Caco-2 (cell line): Measurements from ENCODE around the gene STAT2. TPM values are rescaled to one million over a fixed set of nuclear protein-coding genes. Genes with fewer than 3 reads are reported as not detected.

Experiments
- BruUV-seq: library from RNA; stranded (reverse); fragments of 400-500 nt; replicated peaks from 2 replicates; lab custom pipeline; 2021; lab: Mats Ljungman, UMichigan
- CTCF ChIA-PET: fragments of 300-600 bp; sonication (Branson Sonifier 250); formaldehyde crosslinking; loops from one replicate; lab custom pipeline; 2022; ENCODE audit warnings: antibody characterized with exemption; lab: Charles Lee
- POLR2A ChIA-PET: fragments of 300-600 bp; sonication (Branson Sonifier 250); formaldehyde crosslinking; loops from one replicate; lab custom pipeline; 2022; ENCODE audit warnings: antibody characterized with exemption; lab: Charles Lee
- DNase-seq, 2 experiments: peaks; one replicate each; pipeline versions ENCODE4 v3.0.0 to v3.0.0-alpha.2; 2020 to 2022
- H3K27me3 ChIP-seq: replicated peaks from 2 replicates; pipeline ENCODE4 v1.6.0; 2011; ENCODE audit warnings: low read length; ENCODE audit not compliant: control insufficient read depth, insufficient read depth
- H3K36me3 ChIP-seq: 2 replicates; pipeline ENCODE4 v1.5.1; 2011; ENCODE audit warnings: low read length; ENCODE audit not compliant: control insufficient read depth, insufficient read depth
- H3K4me1 ChIP-seq: fragments of 250-450 bp; sonication (Bioruptor Pico); 2 replicates; pipeline ENCODE4 v1.5.1; 2020; ENCODE audit warnings: mild to moderate bottlenecking
- H3K4me3 ChIP-seq: 2 replicates; pipeline ENCODE4 v1.5.1; 2011; ENCODE audit warnings: low read depth, mild to moderate bottlenecking, control low read depth, low read length
- H3K9me3 ChIP-seq: fragments of 250-450 bp; sonication (Bioruptor Pico); 2 replicates; pipeline ENCODE4 v1.5.1; 2020; ENCODE audit warnings: mild to moderate bottlenecking, moderate library complexity
- H3K27ac Mint-ChIP-seq: one replicate; pipeline ENCODE4 v1.8.0; 2022; ENCODE audit warnings: mixed read lengths; ENCODE audit not compliant: unreplicated experiment
- H3K27me3 Mint-ChIP-seq: one replicate; pipeline ENCODE4 v1.8.0; 2022; ENCODE audit warnings: mixed read lengths; ENCODE audit not compliant: insufficient read depth, unreplicated experiment
- H3K36me3 Mint-ChIP-seq: one replicate; pipeline ENCODE4 v1.8.0; 2022; ENCODE audit warnings: mild to moderate bottlenecking, mixed read lengths; ENCODE audit not compliant: insufficient read depth, unreplicated experiment
- H3K4me1 Mint-ChIP-seq: one replicate; pipeline ENCODE4 v1.8.0; 2022; ENCODE audit warnings: low read depth, mixed read lengths; ENCODE audit not compliant: unreplicated experiment
- H3K4me3 Mint-ChIP-seq: one replicate; pipeline ENCODE4 v1.8.0; 2022; ENCODE audit warnings: mild to moderate bottlenecking, moderate library complexity, mixed read lengths; ENCODE audit not compliant: unreplicated experiment
- H3K9me3 Mint-ChIP-seq: one replicate; pipeline ENCODE4 v1.8.0; 2022; ENCODE audit warnings: mixed read lengths; ENCODE audit not compliant: unreplicated experiment
- intact Hi-C: fragments of 100-400 bp; cut with micrococcal nuclease; formaldehyde crosslinking; loops from one replicate; pipeline ENCODE4 v1.10.0; 2022; ENCODE audit not compliant: unreplicated experiment
- total RNA-seq: library from RNA; stranded (reverse); gene quantifications from 2 replicates; pipeline ENCODE4 v1.2.3, GENCODE V29; 2022
- TF ChIP-seq, protein P1 (sequence below), 2 experiments: fragments of 200-600 bp in 1 of 2; IDR thresholded peaks; 1 replicate in 1 of 2; 2 replicates in 1 of 2; pipeline versions ENCODE4 v1.5.1 to v1.8.0; 2011 to 2022; ENCODE audit warnings: antibody characterized with exemption in 1 of 2, control low read depth in 1 of 2, inconsistent platforms in 1 of 2, low read depth in 1 of 2, low read length in 1 of 2, mild to moderate bottlenecking in 1 of 2, moderate library complexity in 1 of 2; ENCODE audit not compliant: insufficient read depth in 1 of 2, severe bottlenecking in 1 of 2, unreplicated experiment in 1 of 2

The STAT2 gene
- total RNA-seq, 1 experiment from 2014 or later: 76.7 TPM

DNA sequence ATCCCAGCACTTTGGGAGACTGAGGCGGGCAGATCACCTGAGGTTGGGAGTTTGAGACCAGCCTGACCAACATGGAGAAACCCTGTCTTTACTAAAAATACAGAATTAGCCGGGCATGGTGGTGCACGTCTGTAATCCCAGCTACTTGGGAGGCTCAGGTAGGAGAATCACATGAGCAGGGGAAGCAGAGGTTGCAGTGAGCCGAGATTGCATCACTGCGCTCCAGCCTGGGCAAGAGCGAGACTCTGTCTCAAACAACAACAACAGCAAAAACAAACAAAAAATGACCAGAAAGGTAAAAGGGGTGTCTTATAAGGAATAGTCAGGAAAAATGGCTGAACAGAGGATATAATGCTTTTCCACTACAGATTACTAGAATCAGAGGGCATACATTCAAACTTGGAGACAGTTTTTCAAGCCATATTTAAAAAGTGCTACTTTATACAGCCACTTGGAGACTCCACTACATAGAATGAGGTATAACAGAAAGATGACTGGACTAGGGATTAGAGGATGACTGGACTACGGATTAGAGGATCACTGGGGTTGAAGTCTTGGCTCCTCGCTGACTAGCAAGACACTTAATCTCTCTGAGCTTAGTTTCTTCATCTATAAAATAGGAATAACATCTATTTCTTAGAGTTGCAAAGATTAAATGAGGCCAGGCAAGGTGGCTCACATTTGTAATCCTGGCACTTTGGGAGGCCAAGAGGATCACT lies 54.9 kb downstream of the STAT2 start:
- POLR2A ChIA-PET: no interaction called here
- intact Hi-C loops: no loop called here
- TF ChIP-seq, protein P1, sequence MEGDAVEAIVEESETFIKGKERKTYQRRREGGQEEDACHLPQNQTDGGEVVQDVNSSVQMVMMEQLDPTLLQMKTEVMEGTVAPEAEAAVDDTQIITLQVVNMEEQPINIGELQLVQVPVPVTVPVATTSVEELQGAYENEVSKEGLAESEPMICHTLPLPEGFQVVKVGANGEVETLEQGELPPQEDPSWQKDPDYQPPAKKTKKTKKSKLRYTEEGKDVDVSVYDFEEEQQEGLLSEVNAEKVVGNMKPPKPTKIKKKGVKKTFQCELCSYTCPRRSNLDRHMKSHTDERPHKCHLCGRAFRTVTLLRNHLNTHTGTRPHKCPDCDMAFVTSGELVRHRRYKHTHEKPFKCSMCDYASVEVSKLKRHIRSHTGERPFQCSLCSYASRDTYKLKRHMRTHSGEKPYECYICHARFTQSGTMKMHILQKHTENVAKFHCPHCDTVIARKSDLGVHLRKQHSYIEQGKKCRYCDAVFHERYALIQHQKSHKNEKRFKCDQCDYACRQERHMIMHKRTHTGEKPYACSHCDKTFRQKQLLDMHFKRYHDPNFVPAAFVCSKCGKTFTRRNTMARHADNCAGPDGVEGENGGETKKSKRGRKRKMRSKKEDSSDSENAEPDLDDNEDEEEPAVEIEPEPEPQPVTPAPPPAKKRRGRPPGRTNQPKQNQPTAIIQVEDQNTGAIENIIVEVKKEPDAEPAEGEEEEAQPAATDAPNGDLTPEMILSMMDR (IDR thresholded peaks at IDR 0.05; ENCODE audit: insufficient read depth in 1 of 2, low read depth in 1 of 2, low read length in 1 of 2, severe bottlenecking in 1 of 2, unreplicated experiment in 1 of 2): no peak
- Histone ChIP-seq H3K36me3 (no peaks in the 10 kb centered on the region), H3K9me3 (no peaks in the 10 kb centered on the region), H3K4me1 (peaks cover 10% of the 10 kb centered on the region), H3K27me3 (no peaks in the 10 kb centered on the region), H3K4me3 (no peak overlapping the region)
- Mint-ChIP-seq H3K9me3 (no peaks in the 10 kb centered on the region), H3K36me3 (peaks cover 36% of the 10 kb centered on the region), H3K27me3 (no peaks in the 10 kb centered on the region), H3K4me3 (no peak overlapping the region), H3K27ac (no peak overlapping the region), H3K4me1 (peaks cover 9% of the 10 kb centered on the region)
- BruUV-seq: no TSS peak
- CTCF ChIA-PET: no interaction called here
- no peak for DNase-seq

GRCh38 chr12:56304276-56304675 lies 55.6 kb downstream of the STAT2 start:
- H3K36me3 Mint-ChIP-seq: peaks cover 39% of the 10 kb centered on the region
- H3K4me1 Mint-ChIP-seq: peaks cover 9% of the 10 kb centered on the region
- no peak overlapping the region for H3K27ac Mint-ChIP-seq
- TF ChIP-seq, protein P1 (IDR thresholded peaks at IDR 0.05; ENCODE audit: insufficient read depth in 1 of 2, low read depth in 1 of 2, low read length in 1 of 2, severe bottlenecking in 1 of 2, unreplicated experiment in 1 of 2): no peak
- DNase-seq: no peak
- intact Hi-C loops: no loop called here
- H3K27me3 Mint-ChIP-seq: no peaks in the 10 kb centered on the region
- ChIA-PET CTCF (no interaction called here), POLR2A (no interaction called here)
- H3K36me3 ChIP-seq: no peaks in the 10 kb centered on the region
- H3K27me3 ChIP-seq: no peaks in the 10 kb centered on the region
- H3K9me3 ChIP-seq: no peaks in the 10 kb centered on the region
- H3K4me3 Mint-ChIP-seq: no peak overlapping the region
- H3K9me3 Mint-ChIP-seq: no peaks in the 10 kb centered on the region
- no TSS peak for BruUV-seq
- peaks cover 10% of the 10 kb centered on the region for H3K4me1 ChIP-seq
- no peak overlapping the region for H3K4me3 ChIP-seq

- Mint-ChIP-seq H3K27me3 (no peaks in the 10 kb centered on the region), H3K4me3 (peak overlapping the region; percentile 94), H3K27ac (peak overlapping the region; percentile 95), H3K4me1 (peaks cover 17% of the 10 kb centered on the region), H3K36me3 (peaks cover 63% of the 10 kb centered on the region), H3K9me3 (no peaks in the 10 kb centered on the region)
- no peaks in the 10 kb centered on the region for H3K36me3 ChIP-seq
- no peaks in the 10 kb centered on the region for H3K27me3 ChIP-seq
- ChIA-PET POLR2A (interaction anchor here (0.5 to 0.8 kb wide), 3 partner anchors 9 to 176 kb away, joined by 3 read pairs; no protein-coding TSS in a partner anchor), CTCF (interaction anchor here (0.6 to 1.0 kb wide), 4 partner anchors 79 to 256 kb away, joined by 4 to 8 read pairs (median 4); partner anchors contain the start of genes RNF41 and ZC3H10)
- intact Hi-C loops: loop anchor here (1.0 to 2.0 kb wide), 5 partner anchors 10 to 110 kb away; partner anchors contain the start of genes COQ10A and SLC39A5
- H3K4me1 ChIP-seq: peaks cover 10% of the 10 kb centered on the region
- BruUV-seq: TSS peak; percentile 96
- TF ChIP-seq, protein P1 (IDR thresholded peaks at IDR 0.05; ENCODE audit: insufficient read depth in 1 of 2, low read depth in 1 of 2, low read length in 1 of 2, severe bottlenecking in 1 of 2, unreplicated experiment in 1 of 2): no peak
- no peaks in the 10 kb centered on the region for H3K9me3 ChIP-seq
- no peak for DNase-seq
- peak overlapping the region; percentile 39 for H3K4me3 ChIP-seq
These were observed 59.1 kb downstream of the STAT2 start for GRCh38 chr12:56300644-56301464.
